C4-2B (cell line): Measurements from ENCODE around the gene MAP3K6.

Experiments used
- ZFX ChIP-seq: fragments of 450-650 bp; IDR thresholded peaks from 2 replicates; pipeline ENCODE4 v1.6.1; 2017
- TF ChIP-seq, protein P1 (sequence below): fragments of 450-650 bp; conservative IDR thresholded peaks from 2 replicates; pipeline ENCODE4 v1.5.1; 2017; ENCODE audit warnings: mild to moderate bottlenecking

- TF ChIP-seq, protein P1, sequence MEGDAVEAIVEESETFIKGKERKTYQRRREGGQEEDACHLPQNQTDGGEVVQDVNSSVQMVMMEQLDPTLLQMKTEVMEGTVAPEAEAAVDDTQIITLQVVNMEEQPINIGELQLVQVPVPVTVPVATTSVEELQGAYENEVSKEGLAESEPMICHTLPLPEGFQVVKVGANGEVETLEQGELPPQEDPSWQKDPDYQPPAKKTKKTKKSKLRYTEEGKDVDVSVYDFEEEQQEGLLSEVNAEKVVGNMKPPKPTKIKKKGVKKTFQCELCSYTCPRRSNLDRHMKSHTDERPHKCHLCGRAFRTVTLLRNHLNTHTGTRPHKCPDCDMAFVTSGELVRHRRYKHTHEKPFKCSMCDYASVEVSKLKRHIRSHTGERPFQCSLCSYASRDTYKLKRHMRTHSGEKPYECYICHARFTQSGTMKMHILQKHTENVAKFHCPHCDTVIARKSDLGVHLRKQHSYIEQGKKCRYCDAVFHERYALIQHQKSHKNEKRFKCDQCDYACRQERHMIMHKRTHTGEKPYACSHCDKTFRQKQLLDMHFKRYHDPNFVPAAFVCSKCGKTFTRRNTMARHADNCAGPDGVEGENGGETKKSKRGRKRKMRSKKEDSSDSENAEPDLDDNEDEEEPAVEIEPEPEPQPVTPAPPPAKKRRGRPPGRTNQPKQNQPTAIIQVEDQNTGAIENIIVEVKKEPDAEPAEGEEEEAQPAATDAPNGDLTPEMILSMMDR: no peak
- no peak for TF ChIP-seq ZFX
Measured at GRCh38 chr1:27414091-27414490, 47.3 kb upstream of the MAP3K6 start.
